ENCODE data around the gene MAPK12. TPM values are rescaled to one million over a fixed set of nuclear protein-coding genes. Genes with fewer than 3 reads are reported as not detected.

The MAPK12 gene
- total and polyA plus RNA-seq, 2 donors from 2014 or later, result 13.4 to 15.9 TPM

- no peak for DNase-seq
- Histone ChIP-seq H3K36me3 (ENCODE audit: control insufficient read depth in 2 of 3, insufficient read depth in 3 of 3, low read length in 3 of 3) (peaks cover 2 to 38% (median 26%) of the 10 kb centered on the region in 3 donors), H3K27ac (ENCODE audit: low read depth in 2 of 2, low read length in 2 of 2) (no peak overlapping the region), H3K9me3 (ENCODE audit: control insufficient read depth in 2 of 3, insufficient read depth in 1 of 3, low read length in 3 of 3) (no peaks in the 10 kb centered on the region), H3K4me1 (ENCODE audit: control insufficient read depth in 2 of 3, insufficient read depth in 2 of 3, low read depth in 1 of 3, low read length in 3 of 3) (peaks cover 0 to 3% (median 0%) of the 10 kb centered on the region in 3 donors), H3K9ac (ENCODE audit: low read length in 3 of 3) (no peak overlapping the region), H3K27me3 (ENCODE audit: control insufficient read depth, insufficient read depth, low read length) (no peaks in the 10 kb centered on the region), H3K4me3 (ENCODE audit: low read length in 3 of 3) (no peak overlapping the region)
- intact Hi-C loops (cut with DNase I), result no loop called here
- TF ChIP-seq, protein P1, sequence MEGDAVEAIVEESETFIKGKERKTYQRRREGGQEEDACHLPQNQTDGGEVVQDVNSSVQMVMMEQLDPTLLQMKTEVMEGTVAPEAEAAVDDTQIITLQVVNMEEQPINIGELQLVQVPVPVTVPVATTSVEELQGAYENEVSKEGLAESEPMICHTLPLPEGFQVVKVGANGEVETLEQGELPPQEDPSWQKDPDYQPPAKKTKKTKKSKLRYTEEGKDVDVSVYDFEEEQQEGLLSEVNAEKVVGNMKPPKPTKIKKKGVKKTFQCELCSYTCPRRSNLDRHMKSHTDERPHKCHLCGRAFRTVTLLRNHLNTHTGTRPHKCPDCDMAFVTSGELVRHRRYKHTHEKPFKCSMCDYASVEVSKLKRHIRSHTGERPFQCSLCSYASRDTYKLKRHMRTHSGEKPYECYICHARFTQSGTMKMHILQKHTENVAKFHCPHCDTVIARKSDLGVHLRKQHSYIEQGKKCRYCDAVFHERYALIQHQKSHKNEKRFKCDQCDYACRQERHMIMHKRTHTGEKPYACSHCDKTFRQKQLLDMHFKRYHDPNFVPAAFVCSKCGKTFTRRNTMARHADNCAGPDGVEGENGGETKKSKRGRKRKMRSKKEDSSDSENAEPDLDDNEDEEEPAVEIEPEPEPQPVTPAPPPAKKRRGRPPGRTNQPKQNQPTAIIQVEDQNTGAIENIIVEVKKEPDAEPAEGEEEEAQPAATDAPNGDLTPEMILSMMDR (IDR thresholded peaks at IDR 0.05; ENCODE audit: borderline replicate concordance, extremely low read depth, insufficient read depth), result no peak
- FAIRE-seq, result no peak
Measured at GRCh38 chr22:50219800-50220602, 41.5 kb downstream of the MAPK12 start.

GRCh38 chr22:50218996-50219727 is 42.3 kb downstream of the MAPK12 start:
- intact Hi-C loops (cut with DNase I), result no loop called here
- H3K27me3 ChIP-seq (ENCODE audit: control insufficient read depth, insufficient read depth, low read length), result no peaks in the 10 kb centered on the region
- peaks cover 0 to 4% (median 0%) of the 10 kb centered on the region in 3 donors for H3K4me1 ChIP-seq (ENCODE audit: control insufficient read depth in 2 of 3, insufficient read depth in 2 of 3, low read depth in 1 of 3, low read length in 3 of 3)
- H3K9ac ChIP-seq (ENCODE audit: low read length in 3 of 3), result no peak overlapping the region
- TF ChIP-seq, protein P1 (IDR thresholded peaks at IDR 0.05; ENCODE audit: borderline replicate concordance, extremely low read depth, insufficient read depth), result no peak
- no peaks in the 10 kb centered on the region for H3K9me3 ChIP-seq (ENCODE audit: control insufficient read depth in 2 of 3, insufficient read depth in 1 of 3, low read length in 3 of 3)
- FAIRE-seq (no peak), DNase-seq (peak; percentile 18 to 90 (median 66))
- no peak overlapping the region for H3K27ac ChIP-seq (ENCODE audit: low read depth in 2 of 2, low read length in 2 of 2)
- H3K4me3 ChIP-seq (ENCODE audit: low read length in 3 of 3), result no peak overlapping the region
- peaks cover 2 to 40% (median 29%) of the 10 kb centered on the region in 3 donors for H3K36me3 ChIP-seq (ENCODE audit: control insufficient read depth in 2 of 3, insufficient read depth in 3 of 3, low read length in 3 of 3)

DNA sequence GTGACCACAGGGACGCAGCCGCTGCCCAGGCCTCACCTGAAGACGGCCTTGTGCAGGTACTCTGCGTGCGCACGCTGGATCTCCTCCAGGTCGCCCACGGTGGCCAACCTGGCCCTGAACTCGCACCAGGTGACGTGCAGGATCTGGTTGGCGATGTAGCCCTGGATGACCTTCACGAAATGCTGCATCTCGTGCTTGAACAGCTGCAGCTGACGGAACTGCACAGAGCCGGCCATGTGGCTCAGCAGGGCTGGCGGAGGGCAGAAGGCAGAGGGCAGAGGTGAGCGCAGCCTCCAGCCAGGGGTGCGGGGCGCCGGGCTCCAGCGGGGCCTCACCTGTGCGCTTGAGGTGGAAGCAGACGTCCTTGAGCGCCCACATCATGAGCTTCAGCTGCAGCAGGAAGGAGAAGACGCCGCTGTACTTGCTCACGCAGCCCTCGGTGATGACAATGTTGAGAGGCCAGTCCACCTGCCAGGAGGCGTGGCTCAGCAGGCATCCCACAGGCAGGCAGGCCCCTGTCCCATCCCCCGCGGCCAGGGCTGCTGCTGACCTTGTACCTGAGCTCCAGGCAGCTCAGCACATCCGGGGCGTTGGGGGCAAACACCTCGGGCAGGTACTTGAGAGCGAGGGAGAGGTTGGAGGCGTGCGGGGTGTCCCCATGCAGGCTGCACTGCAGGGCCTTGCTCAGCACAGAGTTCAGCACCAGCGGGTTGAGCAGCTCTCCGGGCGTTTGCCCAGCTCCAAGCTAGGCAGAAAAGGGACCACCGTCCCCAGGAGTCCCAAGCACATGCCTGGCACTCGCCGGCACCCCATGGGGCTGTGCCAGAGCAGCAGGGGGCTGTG is 43.1 kb downstream of the MAPK12 start:
- no peak for FAIRE-seq
- H3K4me1 ChIP-seq (ENCODE audit: control insufficient read depth in 2 of 3, insufficient read depth in 2 of 3, low read depth in 1 of 3, low read length in 3 of 3), result peaks cover 0 to 4% (median 0%) of the 10 kb centered on the region in 3 donors

More for the DNA sequence above, 43.1 kb downstream of the MAPK12 start:
- no peak overlapping the region for H3K9ac ChIP-seq (ENCODE audit: low read length in 3 of 3)
- no peaks in the 10 kb centered on the region for H3K27me3 ChIP-seq (ENCODE audit: control insufficient read depth, insufficient read depth, low read length)
- H3K4me3 ChIP-seq (ENCODE audit: low read length in 3 of 3), result no peak overlapping the region
- intact Hi-C loops (cut with DNase I), result no loop called here
- TF ChIP-seq, protein P1 (IDR thresholded peaks at IDR 0.05; ENCODE audit: borderline replicate concordance, extremely low read depth, insufficient read depth), result no peak
- H3K36me3 ChIP-seq (ENCODE audit: control insufficient read depth in 2 of 3, insufficient read depth in 3 of 3, low read length in 3 of 3), result peaks cover 2 to 35% (median 26%) of the 10 kb centered on the region in 3 donors
- no peaks in the 10 kb centered on the region for H3K9me3 ChIP-seq (ENCODE audit: control insufficient read depth in 2 of 3, insufficient read depth in 1 of 3, low read length in 3 of 3)
- no peak overlapping the region for H3K27ac ChIP-seq (ENCODE audit: low read depth in 2 of 2, low read length in 2 of 2)
- peak in 2 of 5 donors; percentile 53 to 75 for DNase-seq
